GM10266 (cell line): ENCODE results near the gene KRT74.

ENCODE experiments used
- DNase-seq: peaks from one replicate; pipeline ENCODE4 v3.0.0; 2012; ENCODE audit errors: extremely low spot score
- CTCF ChIP-seq: IDR thresholded peaks from 2 replicates; pipeline ENCODE4 v1.5.1; 2012; ENCODE audit warnings: mild to moderate bottlenecking, low read depth; ENCODE audit not compliant: control insufficient read depth, insufficient read depth; ENCODE audit errors: missing control alignments

The KRT74 gene

GRCh38 chr12:52521568-52522266, 51.9 kb downstream of the KRT74 start:
- no peak for DNase-seq
- TF ChIP-seq CTCF: no peak

- no peak for TF ChIP-seq CTCF
- DNase-seq: no peak
Observed at GRCh38 chr12:52521175-52521567, 52.5 kb downstream of the KRT74 start.

- DNase-seq: no peak
- no peak for TF ChIP-seq CTCF
Observed at GRCh38 chr12:52519826-52520662, 53.6 kb downstream of the KRT74 start, which contains the start of gene KRT5. Gene KRT5 (minus strand): TSS chr12:52520394. CDS start chr12:52520296, 98 bp downstream.

- DNase-seq: no peak
- no peak for TF ChIP-seq CTCF
Observed at GRCh38 chr12:52519387-52519703, 54.3 kb downstream of the KRT74 start.

GRCh38 chr12:52518574-52519386, 54.9 kb downstream of the KRT74 start:
- DNase-seq: no peak
- TF ChIP-seq CTCF: no peak

- DNase-seq: no peak
- no peak for TF ChIP-seq CTCF
Observed at GRCh38 chr12:52517888-52518287, 55.8 kb downstream of the KRT74 start.
